ENCODE results near the gene SPACA6. TPM values are rescaled to one million over a fixed set of nuclear protein-coding genes. Genes with fewer than 3 reads are reported as not detected.

The SPACA6 gene
- total RNA-seq, 1 experiment from 2014 or later: 6.3 TPM

GRCh38 chr19:51750400-51751094 is 57.4 kb downstream of the SPACA6 start:
- DNase-seq: no peak
- H3K36me3 ChIP-seq (replicated peaks; ENCODE audit: control insufficient read depth, insufficient read depth, low read length): no peaks in the 10 kb centered on the region
- no peaks in the 10 kb centered on the region for H3K27me3 ChIP-seq (ENCODE audit: control insufficient read depth, insufficient read depth, low read length)
- H3K4me3 ChIP-seq (ENCODE audit: insufficient read depth, low read depth, low read length): no peak overlapping the region

- Histone ChIP-seq H3K36me3 (replicated peaks; ENCODE audit: control insufficient read depth, insufficient read depth, low read length) (no peaks in the 10 kb centered on the region), H3K27me3 (ENCODE audit: control insufficient read depth, insufficient read depth, low read length) (no peaks in the 10 kb centered on the region), H3K4me3 (ENCODE audit: insufficient read depth, low read depth, low read length) (no peak within 1 kb of the TSS)
- DNase-seq: no peak
These were observed 58.5 kb downstream of the SPACA6 start, which contains the start of gene FPR1 for GRCh38 chr19:51751655-51752054. Gene FPR1 (minus strand): TSS chr19:51751878. CDS start chr19:51746994, 4,884 bp downstream.

GRCh38 chr19:51754109-51754508 is 61.0 kb downstream of the SPACA6 start:
- no peak overlapping the region for H3K4me3 ChIP-seq (ENCODE audit: insufficient read depth, low read depth, low read length)
- no peak for DNase-seq

GRCh38 chr19:51754770-51755169 is 61.6 kb downstream of the SPACA6 start:
- DNase-seq: no peak
- Histone ChIP-seq H3K36me3 (replicated peaks; ENCODE audit: control insufficient read depth, insufficient read depth, low read length) (no peaks in the 10 kb centered on the region), H3K4me3 (ENCODE audit: insufficient read depth, low read depth, low read length) (no peak overlapping the region), H3K27me3 (ENCODE audit: control insufficient read depth, insufficient read depth, low read length) (no peaks in the 10 kb centered on the region)

More at GRCh38 chr19:51754109-51754508, 61.0 kb downstream of the SPACA6 start:
- H3K27me3 ChIP-seq (ENCODE audit: control insufficient read depth, insufficient read depth, low read length): no peaks in the 10 kb centered on the region
- no peaks in the 10 kb centered on the region for H3K36me3 ChIP-seq (replicated peaks; ENCODE audit: control insufficient read depth, insufficient read depth, low read length)

Other genes with a start within 250 kb of the SPACA6 start
- not detected in 2 replicates for gene SIGLEC8, start 234.9 kb upstream of the SPACA6 start, total RNA-seq (2014; rRNA removed; shearing (Covaris generic))
- not detected in 2 replicates for gene CEACAM18, start 214.8 kb upstream of the SPACA6 start, total RNA-seq (2014; rRNA removed; shearing (Covaris generic))
- gene SIGLEC12, start 191.5 kb upstream of the SPACA6 start, total RNA-seq (2014; rRNA removed; shearing (Covaris generic)): not detected in 2 replicates
- not detected in 2 replicates for gene SIGLEC6, start 161.7 kb upstream of the SPACA6 start, total RNA-seq (2014; rRNA removed; shearing (Covaris generic))
- 2.4 and 3.0 TPM in 2 replicates for gene ZNF175, start 122.0 kb upstream of the SPACA6 start, total RNA-seq (2014; rRNA removed; shearing (Covaris generic))
- not detected in 2 replicates for gene SIGLEC5, start 62.9 kb upstream of the SPACA6 start, total RNA-seq (2014; rRNA removed; shearing (Covaris generic))
- gene SIGLEC14, start 46.5 kb upstream of the SPACA6 start, total RNA-seq (2014; rRNA removed; shearing (Covaris generic)): not detected in 2 replicates
- 0.37 TPM in 1 of 2 replicates, not detected in the other for gene HAS1, start 30.7 kb downstream of the SPACA6 start, total RNA-seq (2014; rRNA removed; shearing (Covaris generic))
- not detected in 2 replicates for gene FPR1, start 58.5 kb downstream of the SPACA6 start, total RNA-seq (2014; rRNA removed; shearing (Covaris generic))
- not detected in 2 replicates for gene FPR2, start 67.8 kb downstream of the SPACA6 start, total RNA-seq (2014; rRNA removed; shearing (Covaris generic))
- gene FPR3, start 101.8 kb downstream of the SPACA6 start, total RNA-seq (2014; rRNA removed; shearing (Covaris generic)): not detected in 2 replicates
- 6.5 and 15.0 TPM in 2 replicates for gene ZNF577, start 194.6 kb downstream of the SPACA6 start, total RNA-seq (2014; rRNA removed; shearing (Covaris generic))
- gene ZNF649, start 211.7 kb downstream of the SPACA6 start, total RNA-seq (2014; rRNA removed; shearing (Covaris generic)): 8.3 and 17.0 TPM in 2 replicates
- 7.9 and 8.6 TPM in 2 replicates for gene ZNF613, start 234.1 kb downstream of the SPACA6 start, total RNA-seq (2014; rRNA removed; shearing (Covaris generic))